ENCODE measurements around the gene MCHR1. TPM values are rescaled to one million over a fixed set of nuclear protein-coding genes. Genes with fewer than 3 reads are reported as not detected.

The MCHR1 gene
- polyA plus RNA-seq, 1 donor from 2014 or later = 2.6 TPM

DNA sequence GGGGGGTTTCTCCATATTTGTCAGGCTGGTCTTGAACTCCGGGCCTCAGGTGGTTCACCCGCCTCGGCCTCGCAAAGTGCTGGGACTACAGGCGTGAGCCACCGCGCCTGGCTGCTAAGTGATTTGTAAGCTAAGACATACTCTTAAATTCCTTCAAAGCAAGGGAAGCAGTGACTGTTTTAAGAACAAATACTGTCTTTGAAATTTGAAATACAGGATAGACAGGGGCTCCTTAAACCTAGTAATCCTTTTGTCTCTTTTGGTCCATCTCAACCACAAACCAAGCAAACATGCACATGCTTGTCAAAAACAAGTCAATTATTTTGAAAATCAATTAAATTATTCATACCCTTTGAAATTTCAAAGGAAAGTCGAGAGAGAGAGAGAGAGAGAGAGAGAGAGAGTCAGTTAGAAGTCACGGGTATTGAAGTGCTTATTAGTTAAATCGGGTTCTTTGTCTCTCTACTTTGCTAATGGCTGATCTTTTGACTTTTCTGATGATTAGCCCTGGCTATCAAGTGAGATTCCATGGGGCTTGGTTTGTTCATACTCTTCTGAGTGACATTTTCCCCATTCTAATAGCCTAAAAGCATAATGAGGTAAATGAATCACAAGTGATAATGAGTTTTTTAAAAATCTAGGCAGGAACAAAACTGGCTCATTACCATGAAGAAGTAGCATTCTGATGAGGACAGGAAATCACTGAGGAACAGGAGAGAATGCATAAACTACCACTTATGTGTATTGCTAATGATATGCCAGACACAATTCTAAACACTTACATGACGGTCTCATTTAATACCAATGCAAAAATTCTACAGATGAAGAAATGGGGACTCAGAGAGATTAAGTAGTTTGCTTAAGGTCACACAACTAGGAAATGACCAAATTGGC is 48.0 kb downstream of the MCHR1 start:
- no peak overlapping the region for H2AFZ ChIP-seq (ENCODE audit: low read depth, low read length)
- H3K79me2 ChIP-seq (replicated peaks; ENCODE audit: insufficient read depth, low read length) = no peaks in the 10 kb centered on the region
- no peaks in the 10 kb centered on the region for H4K20me1 ChIP-seq (ENCODE audit: insufficient read depth)
- H3K9me3 ChIP-seq (ENCODE audit: low read length) = no peaks in the 10 kb centered on the region
- H3K4me2 ChIP-seq (ENCODE audit: low read length) = no peak overlapping the region
- no peaks in the 10 kb centered on the region for H3K27me3 ChIP-seq (ENCODE audit: insufficient read depth, low read depth, low read length)
- H3K4me3 ChIP-seq (ENCODE audit: low read length) = no peak overlapping the region
- TF ChIP-seq EP300 (conservative IDR thresholded peaks at IDR 0.05; ENCODE audit: poor library complexity, severe bottlenecking) (no peak), SMC3 (conservative IDR thresholded peaks at IDR 0.05; ENCODE audit: poor library complexity) (no peak), EZH2 (IDR thresholded peaks at IDR 0.05; ENCODE audit: borderline replicate concordance, insufficient read depth, low read length, poor library complexity, severe bottlenecking) (no peak), POLR2AphosphoS5 (IDR thresholded peaks at IDR 0.05) (no peak), CTCF (IDR thresholded peaks at IDR 0.05; ENCODE audit: poor library complexity, severe bottlenecking) (no peak), RAD21 (conservative IDR thresholded peaks at IDR 0.05) (no peak), MXI1 (conservative IDR thresholded peaks at IDR 0.05; ENCODE audit: poor library complexity, severe bottlenecking) (no peak), TAF1 (IDR thresholded peaks at IDR 0.05; ENCODE audit: low read depth) (no peak)
- TF ChIP-seq, protein P1, sequence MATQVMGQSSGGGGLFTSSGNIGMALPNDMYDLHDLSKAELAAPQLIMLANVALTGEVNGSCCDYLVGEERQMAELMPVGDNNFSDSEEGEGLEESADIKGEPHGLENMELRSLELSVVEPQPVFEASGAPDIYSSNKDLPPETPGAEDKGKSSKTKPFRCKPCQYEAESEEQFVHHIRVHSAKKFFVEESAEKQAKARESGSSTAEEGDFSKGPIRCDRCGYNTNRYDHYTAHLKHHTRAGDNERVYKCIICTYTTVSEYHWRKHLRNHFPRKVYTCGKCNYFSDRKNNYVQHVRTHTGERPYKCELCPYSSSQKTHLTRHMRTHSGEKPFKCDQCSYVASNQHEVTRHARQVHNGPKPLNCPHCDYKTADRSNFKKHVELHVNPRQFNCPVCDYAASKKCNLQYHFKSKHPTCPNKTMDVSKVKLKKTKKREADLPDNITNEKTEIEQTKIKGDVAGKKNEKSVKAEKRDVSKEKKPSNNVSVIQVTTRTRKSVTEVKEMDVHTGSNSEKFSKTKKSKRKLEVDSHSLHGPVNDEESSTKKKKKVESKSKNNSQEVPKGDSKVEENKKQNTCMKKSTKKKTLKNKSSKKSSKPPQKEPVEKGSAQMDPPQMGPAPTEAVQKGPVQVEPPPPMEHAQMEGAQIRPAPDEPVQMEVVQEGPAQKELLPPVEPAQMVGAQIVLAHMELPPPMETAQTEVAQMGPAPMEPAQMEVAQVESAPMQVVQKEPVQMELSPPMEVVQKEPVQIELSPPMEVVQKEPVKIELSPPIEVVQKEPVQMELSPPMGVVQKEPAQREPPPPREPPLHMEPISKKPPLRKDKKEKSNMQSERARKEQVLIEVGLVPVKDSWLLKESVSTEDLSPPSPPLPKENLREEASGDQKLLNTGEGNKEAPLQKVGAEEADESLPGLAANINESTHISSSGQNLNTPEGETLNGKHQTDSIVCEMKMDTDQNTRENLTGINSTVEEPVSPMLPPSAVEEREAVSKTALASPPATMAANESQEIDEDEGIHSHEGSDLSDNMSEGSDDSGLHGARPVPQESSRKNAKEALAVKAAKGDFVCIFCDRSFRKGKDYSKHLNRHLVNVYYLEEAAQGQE (IDR thresholded peaks at IDR 0.05; ENCODE audit: borderline replicate concordance) = no peak
- H3K9ac ChIP-seq (ENCODE audit: low read length) = no peak overlapping the region
- H3K9me2 ChIP-seq (ENCODE audit: insufficient read depth, low read length) = no peaks in the 10 kb centered on the region
- H3F3A ChIP-seq (ENCODE audit: insufficient read depth, low read length, poor library complexity, severe bottlenecking) = no peaks in the 10 kb centered on the region
- peak overlapping the region; percentile 44 for H3K27ac ChIP-seq (ENCODE audit: low read length)
- H3K36me3 ChIP-seq (ENCODE audit: insufficient read depth, low read length) = no peaks in the 10 kb centered on the region

- H3F3A ChIP-seq (ENCODE audit: insufficient read depth, low read length, poor library complexity, severe bottlenecking) = no peaks in the 10 kb centered on the region
- H4K20me1 ChIP-seq (ENCODE audit: insufficient read depth) = no peaks in the 10 kb centered on the region
- no peaks in the 10 kb centered on the region for H3K79me2 ChIP-seq (replicated peaks; ENCODE audit: insufficient read depth, low read length)
- no peak overlapping the region for H3K4me2 ChIP-seq (ENCODE audit: low read length)
- H3K9me3 ChIP-seq (ENCODE audit: low read length) = no peaks in the 10 kb centered on the region
- TF ChIP-seq POLR2AphosphoS5 (IDR thresholded peaks at IDR 0.05) (no peak), TAF1 (IDR thresholded peaks at IDR 0.05; ENCODE audit: low read depth) (no peak), CTCF (IDR thresholded peaks at IDR 0.05; ENCODE audit: poor library complexity, severe bottlenecking) (no peak), MXI1 (conservative IDR thresholded peaks at IDR 0.05; ENCODE audit: poor library complexity, severe bottlenecking) (no peak), EZH2 (IDR thresholded peaks at IDR 0.05; ENCODE audit: borderline replicate concordance, insufficient read depth, low read length, poor library complexity, severe bottlenecking) (no peak), EP300 (conservative IDR thresholded peaks at IDR 0.05; ENCODE audit: poor library complexity, severe bottlenecking) (no peak), RAD21 (conservative IDR thresholded peaks at IDR 0.05) (no peak), SMC3 (conservative IDR thresholded peaks at IDR 0.05; ENCODE audit: poor library complexity) (no peak)
- TF ChIP-seq, protein P1 (IDR thresholded peaks at IDR 0.05; ENCODE audit: borderline replicate concordance) = no peak
- no peaks in the 10 kb centered on the region for H3K36me3 ChIP-seq (ENCODE audit: insufficient read depth, low read length)
- no peak overlapping the region for H3K9ac ChIP-seq (ENCODE audit: low read length)
- peak overlapping the region; percentile 44 for H3K27ac ChIP-seq (ENCODE audit: low read length)
- H2AFZ ChIP-seq (ENCODE audit: low read depth, low read length) = no peak overlapping the region
- H3K27me3 ChIP-seq (ENCODE audit: insufficient read depth, low read depth, low read length) = no peaks in the 10 kb centered on the region
- H3K4me3 ChIP-seq (ENCODE audit: low read length) = no peak overlapping the region
- H3K9me2 ChIP-seq (ENCODE audit: insufficient read depth, low read length) = no peaks in the 10 kb centered on the region
Observed at GRCh38 chr22:40727964-40728615, 48.8 kb downstream of the MCHR1 start.

All from neural cell (in vitro differentiated cells).